D721Med (cell line): ENCODE measurements around the gene ERC2.

Source experiments
- DNase-seq: peaks from one replicate; pipeline ENCODE4 v3.0.0; 2011; ENCODE audit warnings: low spot score; ENCODE audit not compliant: insufficient read length
- FAIRE-seq: peaks from 2 replicates; lab custom pipeline; 2011; peaks lifted over from hg19 to GRCh38; lab: Jason Lieb, UNC
- CTCF ChIP-seq: IDR thresholded peaks from 2 replicates; pipeline ENCODE4 v1.5.1; 2012; ENCODE audit warnings: mild to moderate bottlenecking, control low read depth; ENCODE audit not compliant: insufficient read depth; ENCODE audit errors: missing control alignments

ERC2 gene

GRCh38 chr3:55616803-55617202 lies 851.5 kb downstream of the ERC2 start:
- no peak for TF ChIP-seq CTCF
- no peak for DNase-seq
- no peak for FAIRE-seq

GRCh38 chr3:55615694-55616295 lies 852.5 kb downstream of the ERC2 start:
- no peak for DNase-seq
- no peak for TF ChIP-seq CTCF
- FAIRE-seq: no peak

- DNase-seq (no peak), FAIRE-seq (no peak)
- TF ChIP-seq CTCF: no peak
Observed at GRCh38 chr3:55615039-55615693, 853.1 kb downstream of the ERC2 start.

- FAIRE-seq: no peak
- no peak for DNase-seq
- no peak for TF ChIP-seq CTCF
Observed at GRCh38 chr3:55611121-55611520, 857.1 kb downstream of the ERC2 start.

- no peak for DNase-seq
- peak; percentile 15 for TF ChIP-seq CTCF
- FAIRE-seq: no peak
Observed at GRCh38 chr3:55609230-55609827, 858.9 kb downstream of the ERC2 start.

GRCh38 chr3:55608301-55608937 lies 859.8 kb downstream of the ERC2 start:
- DNase-seq (no peak), FAIRE-seq (no peak)
- TF ChIP-seq CTCF: no peak
